Measurements from ENCODE around the gene ANKMY1. TPM values are rescaled to one million over a fixed set of nuclear protein-coding genes. Genes with fewer than 3 reads are reported as not detected.

ANKMY1 gene
- total RNA-seq, 1 experiment from 2014 or later = 28.3 TPM

- TF ChIP-seq REST (IDR thresholded peaks at IDR 0.05; ENCODE audit: low read depth) (no peak), ZFX (IDR thresholded peaks at IDR 0.05) (no peak), SRF (IDR thresholded peaks at IDR 0.05; ENCODE audit: low read depth) (no peak)
Observed at GRCh38 chr2:240510513-240511210, 47.1 kb downstream of the ANKMY1 start (continued).

GRCh38 chr2:240509667-240510512 lies 47.9 kb downstream of the ANKMY1 start:
- no peaks in the 10 kb centered on the region for H3K79me2 ChIP-seq (ENCODE audit: insufficient read depth, low read length)
- intact Hi-C loops (cut with micrococcal nuclease) = loop anchor here (5.0 kb wide), 2 partner anchors 57 to 332 kb away; partner anchors contain the start of gene RNPEPL1
- CTCF ChIA-PET = no interaction called here
- no peaks in the 10 kb centered on the region for H3K36me3 ChIP-seq (ENCODE audit: control insufficient read depth in 1 of 2, insufficient read depth in 2 of 2, low read length in 2 of 2)
- RAD21 ChIA-PET (ENCODE audit: low non-redundant PET in 1 of 2, low total read pairs in 2 of 2, uncharacterized antibody in 2 of 2, unreplicated experiment in 2 of 2) = no interaction called here
- no peak for ATAC-seq
- H3K9me3 ChIP-seq (ENCODE audit: control insufficient read depth in 1 of 2, insufficient read depth in 1 of 2, low read depth in 1 of 2, low read length in 2 of 2) = no peaks in the 10 kb centered on the region
- H3K4me3 ChIP-seq (replicated peaks in 1 of 2; ENCODE audit: low read depth in 1 of 2, low read length in 2 of 2) = no peak overlapping the region
- no peak overlapping the region for H3K9ac ChIP-seq (ENCODE audit: low read length)
- H3K4me2 ChIP-seq (ENCODE audit: low read length) = no peak overlapping the region
- DNase-seq (ENCODE audit: low read depth, low spot score) = no peak
- no peaks in the 10 kb centered on the region for H3K9me2 ChIP-seq (ENCODE audit: insufficient read depth)
- H4K20me1 ChIP-seq (ENCODE audit: insufficient read depth) = no peaks in the 10 kb centered on the region
- H3K4me1 ChIP-seq (ENCODE audit: control insufficient read depth in 1 of 2, insufficient read depth in 2 of 2, low read length in 2 of 2) = peaks cover 0 to 6% of the 10 kb centered on the region in 2 experiments; a peak in 2 of 4 replicates
- no peaks in the 10 kb centered on the region for H3K27me3 ChIP-seq (ENCODE audit: insufficient read depth, low read length)
- no TSS peak for BruUV-seq (replicated peaks)
- H3K27ac ChIP-seq (ENCODE audit: low read depth, low read length) = no peak overlapping the region
- POLR2A ChIA-PET = no interaction called here
- H2AFZ ChIP-seq (ENCODE audit: low read depth, low read length, poor library complexity, severe bottlenecking) = no peak overlapping the region
- no peak for TF ChIP-seq REST (IDR thresholded peaks at IDR 0.05; ENCODE audit: low read depth)
- no peak for TF ChIP-seq EGR1 (IDR thresholded peaks at IDR 0.05; ENCODE audit: low read depth)
- TF ChIP-seq CEBPB (IDR thresholded peaks at IDR 0.05; ENCODE audit: low read depth) = no peak
- no peak for TF ChIP-seq EZH2 (IDR thresholded peaks at IDR 0.05)
- no peak for TF ChIP-seq CTCF (IDR thresholded peaks at IDR 0.05 in 2 of 3, conservative IDR thresholded peaks at IDR 0.05 in 1 of 3; ENCODE audit: borderline replicate concordance in 1 of 3, insufficient read depth in 1 of 3, low read depth in 2 of 3, low read length in 2 of 3)
- TF ChIP-seq SP1 (IDR thresholded peaks at IDR 0.05; ENCODE audit: low read depth) = no peak
- TF ChIP-seq FOSL1 (IDR thresholded peaks at IDR 0.05; ENCODE audit: low read depth) = no peak
- no peak for TF ChIP-seq ZNF274 (IDR thresholded peaks at IDR 0.05; ENCODE audit: low read depth, low read length)
- no peak for TF ChIP-seq ZFX (IDR thresholded peaks at IDR 0.05)
- no peak for TF ChIP-seq CBX3 (IDR thresholded peaks at IDR 0.05; ENCODE audit: low read depth)
- TF ChIP-seq JUND (IDR thresholded peaks at IDR 0.05) = no peak
- TF ChIP-seq EZH2phosphoT487 (IDR thresholded peaks at IDR 0.05; ENCODE audit: borderline replicate concordance) = no peak
- no peak for TF ChIP-seq TCF7L2 (IDR thresholded peaks at IDR 0.05; ENCODE audit: borderline replicate concordance, extremely low read depth, insufficient read depth, insufficient read length)
- no peak for TF ChIP-seq SRF (IDR thresholded peaks at IDR 0.05; ENCODE audit: low read depth)

Measured in HCT116 (cell line).